Measurements from ENCODE around the gene HAUS8. TPM values are rescaled to one million over a fixed set of nuclear protein-coding genes. Genes with fewer than 3 reads are reported as not detected.

Gene HAUS8
- total and polyA plus RNA-seq, 2 of the 4 experiments (the other 2 are of a cell fraction), result 3.4 to 14.2 TPM

DNA sequence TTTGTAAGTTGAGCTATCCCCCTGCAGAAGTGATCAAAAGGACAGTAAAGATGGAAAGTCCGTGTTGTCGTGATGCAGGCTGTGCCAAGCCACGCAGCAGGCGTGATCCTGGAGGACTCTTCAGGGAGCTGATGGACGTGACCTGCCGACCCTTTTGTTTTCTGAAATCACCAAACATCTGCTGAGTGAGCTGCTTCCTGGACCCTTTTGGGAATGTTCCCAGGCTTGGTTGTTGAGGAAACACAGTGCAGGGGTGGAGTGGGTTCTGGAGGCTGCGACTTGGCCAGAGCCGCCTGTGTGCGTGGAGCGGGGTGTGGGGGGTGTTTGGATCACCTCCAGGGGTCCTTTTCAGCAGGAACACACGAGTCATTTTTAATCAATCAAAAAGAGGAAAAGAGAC lies 33.3 kb downstream of the HAUS8 start:
- no peak overlapping the region for H3K4me3 ChIP-seq (ENCODE audit: insufficient read depth, low read depth, low read length)
- in situ Hi-C loops (cut with MboI; ENCODE audit: low sequenced_read_pairs), result no loop called here
- H2AK5ac ChIP-seq (ENCODE audit: low read depth, low read length), result no peak overlapping the region
- H2AK9ac ChIP-seq (replicated peaks; ENCODE audit: low read depth, low read length, poor library complexity), result no peak overlapping the region
- H3K14ac ChIP-seq (replicated peaks; ENCODE audit: low read depth, low read length), result no peak overlapping the region
- POLR2A ChIA-PET (ENCODE audit: unreplicated experiment), result no interaction called here
- H3K56ac ChIP-seq (ENCODE audit: extremely low read depth, insufficient read depth, low read length), result no peak overlapping the region
- TF ChIP-seq CHD1 (IDR thresholded peaks at IDR 0.05; ENCODE audit: low read depth, low read length) (no peak), SMC3 (IDR thresholded peaks at IDR 0.05; ENCODE audit: low read depth, low read length) (no peak), NFE2L2 (IDR thresholded peaks at IDR 0.05; ENCODE audit: low read depth, low read length) (no peak), RAD21 (IDR thresholded peaks at IDR 0.05; ENCODE audit: low read length) (no peak), MXI1 (IDR thresholded peaks at IDR 0.05; ENCODE audit: borderline replicate concordance, low read depth, low read length) (no peak), BHLHE40 (IDR thresholded peaks at IDR 0.05; ENCODE audit: low read depth, low read length) (no peak), RCOR1 (IDR thresholded peaks at IDR 0.05; ENCODE audit: insufficient replicate concordance, low read length) (no peak), RFX5 (IDR thresholded peaks at IDR 0.05; ENCODE audit: low read depth, low read length) (no peak), MAFK (IDR thresholded peaks at IDR 0.05; ENCODE audit: low read depth, low read length) (no peak), MAZ (IDR thresholded peaks at IDR 0.05; ENCODE audit: borderline replicate concordance, low read depth, low read length) (no peak), FOS (IDR thresholded peaks at IDR 0.05; ENCODE audit: low read depth, low read length) (no peak), POLR2A (IDR thresholded peaks at IDR 0.05; ENCODE audit: low read depth, low read length) (no peak), CEBPB (IDR thresholded peaks at IDR 0.05; ENCODE audit: low read depth, low read length) (no peak)
- TF ChIP-seq, protein P1, sequence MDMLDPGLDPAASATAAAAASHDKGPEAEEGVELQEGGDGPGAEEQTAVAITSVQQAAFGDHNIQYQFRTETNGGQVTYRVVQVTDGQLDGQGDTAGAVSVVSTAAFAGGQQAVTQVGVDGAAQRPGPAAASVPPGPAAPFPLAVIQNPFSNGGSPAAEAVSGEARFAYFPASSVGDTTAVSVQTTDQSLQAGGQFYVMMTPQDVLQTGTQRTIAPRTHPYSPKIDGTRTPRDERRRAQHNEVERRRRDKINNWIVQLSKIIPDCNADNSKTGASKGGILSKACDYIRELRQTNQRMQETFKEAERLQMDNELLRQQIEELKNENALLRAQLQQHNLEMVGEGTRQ (IDR thresholded peaks at IDR 0.05; ENCODE audit: low read depth, low read length), result no peak
- TF ChIP-seq, protein P2, sequence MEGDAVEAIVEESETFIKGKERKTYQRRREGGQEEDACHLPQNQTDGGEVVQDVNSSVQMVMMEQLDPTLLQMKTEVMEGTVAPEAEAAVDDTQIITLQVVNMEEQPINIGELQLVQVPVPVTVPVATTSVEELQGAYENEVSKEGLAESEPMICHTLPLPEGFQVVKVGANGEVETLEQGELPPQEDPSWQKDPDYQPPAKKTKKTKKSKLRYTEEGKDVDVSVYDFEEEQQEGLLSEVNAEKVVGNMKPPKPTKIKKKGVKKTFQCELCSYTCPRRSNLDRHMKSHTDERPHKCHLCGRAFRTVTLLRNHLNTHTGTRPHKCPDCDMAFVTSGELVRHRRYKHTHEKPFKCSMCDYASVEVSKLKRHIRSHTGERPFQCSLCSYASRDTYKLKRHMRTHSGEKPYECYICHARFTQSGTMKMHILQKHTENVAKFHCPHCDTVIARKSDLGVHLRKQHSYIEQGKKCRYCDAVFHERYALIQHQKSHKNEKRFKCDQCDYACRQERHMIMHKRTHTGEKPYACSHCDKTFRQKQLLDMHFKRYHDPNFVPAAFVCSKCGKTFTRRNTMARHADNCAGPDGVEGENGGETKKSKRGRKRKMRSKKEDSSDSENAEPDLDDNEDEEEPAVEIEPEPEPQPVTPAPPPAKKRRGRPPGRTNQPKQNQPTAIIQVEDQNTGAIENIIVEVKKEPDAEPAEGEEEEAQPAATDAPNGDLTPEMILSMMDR (conservative IDR thresholded peaks at IDR 0.05; ENCODE audit: low read depth, low read length), result no peak
- TF ChIP-seq, protein P3, sequence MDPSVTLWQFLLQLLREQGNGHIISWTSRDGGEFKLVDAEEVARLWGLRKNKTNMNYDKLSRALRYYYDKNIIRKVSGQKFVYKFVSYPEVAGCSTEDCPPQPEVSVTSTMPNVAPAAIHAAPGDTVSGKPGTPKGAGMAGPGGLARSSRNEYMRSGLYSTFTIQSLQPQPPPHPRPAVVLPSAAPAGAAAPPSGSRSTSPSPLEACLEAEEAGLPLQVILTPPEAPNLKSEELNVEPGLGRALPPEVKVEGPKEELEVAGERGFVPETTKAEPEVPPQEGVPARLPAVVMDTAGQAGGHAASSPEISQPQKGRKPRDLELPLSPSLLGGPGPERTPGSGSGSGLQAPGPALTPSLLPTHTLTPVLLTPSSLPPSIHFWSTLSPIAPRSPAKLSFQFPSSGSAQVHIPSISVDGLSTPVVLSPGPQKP (IDR thresholded peaks at IDR 0.05; ENCODE audit: borderline replicate concordance, low read depth, low read length), result no peak
- H3K4ac ChIP-seq (ENCODE audit: low read depth, low read length), result no peak overlapping the region
- H3K36me3 ChIP-seq (ENCODE audit: control insufficient read depth, insufficient read depth, low read length), result no peaks in the 10 kb centered on the region
- no peak overlapping the region for H2BK120ac ChIP-seq (ENCODE audit: low read depth, low read length)
- H4K20me1 ChIP-seq (ENCODE audit: insufficient read depth, low read length), result no peaks in the 10 kb centered on the region
- H3K27me3 ChIP-seq (ENCODE audit: control insufficient read depth, insufficient read depth, low read length), result peaks cover 4% of the 10 kb centered on the region; the same call in 1 of the 2 replicates
- CTCF ChIA-PET, result no interaction called here
- no peak overlapping the region for H2BK15ac ChIP-seq (ENCODE audit: low read depth, low read length)
- WGBS, 2 experiments (ENCODE audit: extremely low coverage in 2 of 2, insufficient read length in 1 of 2), result 0% methylated on average over 2 of the region's 11 CpGs; no CpG with 5 or more reads in 1 of the 2 experiments
- H3K9ac ChIP-seq (ENCODE audit: low read depth, low read length), result no peak overlapping the region
- H3K27ac ChIP-seq (ENCODE audit: insufficient read depth, low read length), result no peak overlapping the region
- no peak overlapping the region for H4K8ac ChIP-seq (ENCODE audit: low read depth in 2 of 2, low read length in 2 of 2)
- H3K4me1 ChIP-seq (ENCODE audit: control insufficient read depth, insufficient read depth, low read length), result no peaks in the 10 kb centered on the region
- no peak overlapping the region for H2BK5ac ChIP-seq (ENCODE audit: low read depth, low read length, poor library complexity, severe bottlenecking)
- H3K9me1 ChIP-seq (ENCODE audit: insufficient read depth, low read length), result no peaks in the 10 kb centered on the region
- no peaks in the 10 kb centered on the region for H3K79me1 ChIP-seq (ENCODE audit: low read depth in 1 of 2, low read length in 2 of 2)
- DNase-seq (peak; percentile 22), ATAC-seq (ENCODE audit: low read depth) (peak; percentile 48)
- no peak overlapping the region; the same call in 1 of the 2 replicates for H3K4me2 ChIP-seq (ENCODE audit: low read depth, low read length)
- intact Hi-C loops (cut with micrococcal nuclease), result no loop called here
- H3K23ac ChIP-seq (ENCODE audit: low read depth, low read length), result no peak overlapping the region
- H2AFZ ChIP-seq (replicated peaks; ENCODE audit: low read length, poor library complexity), result peak overlapping the region; percentile 17
- dilution Hi-C loops (cut with HindIII; ENCODE audit: low sequenced_read_pairs, unreplicated experiment), result no loop called here
- H4K91ac ChIP-seq (ENCODE audit: insufficient read depth, low read depth, low read length), result no peak overlapping the region
- no peak overlapping the region for H4K5ac ChIP-seq (ENCODE audit: low read depth, low read length)
- no peak overlapping the region for H3K18ac ChIP-seq (ENCODE audit: low read depth, low read length)
- no TSS peak for BruUV-seq (replicated peaks)
- H3K9me3 ChIP-seq (ENCODE audit: control insufficient read depth, insufficient read depth, low read length), result no peaks in the 10 kb centered on the region
- H2BK20ac ChIP-seq (ENCODE audit: low read depth, low read length), result no peak overlapping the region
